Stromal cell of bone marrow (primary cell): ENCODE results near the gene E2F6.

Experiments
- DNase-seq: peaks from one replicate; pipeline ENCODE4 v3.0.0-alpha.2; 2012; ENCODE audit warnings: low read depth

The E2F6 gene, protein sequence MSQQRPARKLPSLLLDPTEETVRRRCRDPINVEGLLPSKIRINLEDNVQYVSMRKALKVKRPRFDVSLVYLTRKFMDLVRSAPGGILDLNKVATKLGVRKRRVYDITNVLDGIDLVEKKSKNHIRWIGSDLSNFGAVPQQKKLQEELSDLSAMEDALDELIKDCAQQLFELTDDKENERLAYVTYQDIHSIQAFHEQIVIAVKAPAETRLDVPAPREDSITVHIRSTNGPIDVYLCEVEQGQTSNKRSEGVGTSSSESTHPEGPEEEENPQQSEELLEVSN

DNA sequence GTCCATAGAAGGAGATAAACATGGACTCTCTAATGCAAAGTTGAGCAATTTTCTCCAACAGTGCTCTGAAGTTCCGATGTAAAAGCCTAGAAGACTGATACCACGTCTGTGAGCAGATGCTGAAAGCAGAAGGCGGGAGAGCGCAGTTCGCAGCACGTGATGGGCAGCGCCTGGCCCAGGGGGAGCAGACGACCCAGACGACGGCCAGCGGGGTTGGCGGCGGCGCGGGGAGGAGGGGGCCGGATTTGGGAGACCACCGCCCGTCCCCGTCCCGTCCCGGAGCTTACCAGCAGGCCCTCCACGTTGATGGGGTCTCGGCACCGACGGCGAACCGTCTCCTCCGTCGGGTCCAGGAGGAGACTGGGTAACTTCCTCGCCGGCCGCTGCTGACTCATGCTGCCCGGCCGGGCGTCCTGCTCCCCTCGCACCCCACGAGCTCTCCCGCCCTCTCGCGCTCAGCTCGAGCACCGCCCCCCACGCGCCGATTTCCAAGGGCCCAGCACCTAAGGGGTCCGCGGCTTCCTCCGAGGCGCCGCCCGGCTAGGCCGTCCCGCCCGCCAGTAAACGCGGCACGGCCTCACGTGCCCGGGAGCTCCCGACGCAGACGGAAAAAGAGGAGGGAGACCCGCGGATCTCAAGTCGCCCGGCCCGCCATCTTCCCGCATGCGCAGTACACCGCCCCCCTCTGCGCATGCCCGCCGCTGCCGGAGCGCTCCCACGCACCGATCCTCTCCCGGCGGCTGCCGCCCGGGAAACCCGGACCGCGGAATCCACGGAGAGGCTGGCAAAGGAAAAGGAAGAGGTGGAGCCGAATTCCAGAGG, at the start of gene E2F6:
E2F6 (minus strand) TSS at position 677 of the 822 bp plus-strand sequence; CDS start at position 395, 282 bp downstream.
- peak; percentile 89 for DNase-seq

DNA sequence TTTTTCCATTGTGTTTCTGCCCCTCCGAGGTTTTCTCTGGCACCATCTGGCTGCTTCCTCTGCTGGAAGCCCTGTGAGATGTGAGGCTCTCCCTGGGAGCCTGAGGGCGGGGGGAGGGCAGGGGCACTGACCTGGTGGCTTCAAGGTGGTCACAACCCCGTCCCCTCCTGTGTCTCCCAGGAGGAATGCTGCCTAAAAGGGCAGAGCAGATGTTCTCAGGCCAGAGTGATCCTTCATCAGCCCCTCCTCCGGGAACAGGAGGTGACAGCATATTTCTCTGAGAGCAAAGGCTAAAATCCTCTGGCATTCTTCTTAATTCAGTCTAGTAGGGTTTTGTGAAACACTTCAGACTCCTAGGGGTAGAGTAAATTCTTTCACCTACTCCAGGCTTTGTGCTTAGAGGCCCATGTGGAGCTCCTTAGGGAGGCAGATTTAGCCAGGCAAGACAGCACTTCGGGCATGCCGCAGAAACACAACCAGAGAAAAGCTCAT, 49.6 kb upstream of the E2F6 start:
- DNase-seq, result no peak

DNA sequence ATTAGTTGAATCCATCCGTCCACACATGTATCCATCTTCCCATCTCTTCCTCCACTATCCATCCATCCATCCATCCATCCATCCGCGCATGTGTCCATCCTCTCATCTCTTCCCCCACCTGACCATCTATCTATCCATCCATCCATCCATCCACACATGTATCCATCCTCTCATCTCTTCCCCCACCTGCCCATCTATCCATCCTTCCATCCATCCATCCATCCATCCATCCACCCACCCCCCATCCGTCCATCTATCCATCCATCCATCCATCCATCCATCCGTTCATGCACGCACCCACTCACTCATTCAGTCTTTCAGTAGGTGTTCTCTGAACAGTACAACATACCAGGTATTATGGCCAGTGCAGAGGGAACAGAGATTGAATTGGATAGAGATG, 48.9 kb upstream of the E2F6 start:
- DNase-seq, result no peak

DNA sequence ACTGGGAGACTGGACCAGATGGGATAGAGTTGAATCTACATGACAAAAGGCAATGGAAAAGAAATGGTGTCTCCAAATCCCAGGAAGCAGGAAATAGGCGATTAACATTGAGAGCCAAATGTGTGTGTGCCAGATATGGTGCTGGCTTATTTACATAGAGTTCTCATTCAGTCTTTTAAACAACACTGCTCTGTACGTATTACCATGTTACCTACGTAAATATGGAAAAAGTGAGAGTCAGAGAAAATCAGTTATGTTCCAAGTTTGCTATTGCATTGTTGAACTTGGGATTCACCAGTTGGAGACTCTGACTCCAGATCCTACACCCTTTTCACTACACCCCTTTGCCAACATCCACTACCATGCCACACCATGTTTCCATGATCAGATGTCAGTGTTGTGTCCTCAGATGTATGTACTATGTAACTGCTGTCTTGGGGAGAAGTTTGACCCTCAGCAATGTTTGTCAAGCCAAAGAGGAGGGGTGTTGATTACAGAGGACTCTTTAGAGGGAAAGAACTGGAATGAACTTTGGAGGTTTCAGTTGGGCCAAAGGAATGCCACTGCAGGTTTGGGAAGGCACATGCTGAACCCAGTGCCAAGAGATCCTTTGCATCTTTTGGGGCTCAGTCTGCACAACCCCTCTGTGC, 48.2 kb upstream of the E2F6 start:
- DNase-seq, result no peak

DNA sequence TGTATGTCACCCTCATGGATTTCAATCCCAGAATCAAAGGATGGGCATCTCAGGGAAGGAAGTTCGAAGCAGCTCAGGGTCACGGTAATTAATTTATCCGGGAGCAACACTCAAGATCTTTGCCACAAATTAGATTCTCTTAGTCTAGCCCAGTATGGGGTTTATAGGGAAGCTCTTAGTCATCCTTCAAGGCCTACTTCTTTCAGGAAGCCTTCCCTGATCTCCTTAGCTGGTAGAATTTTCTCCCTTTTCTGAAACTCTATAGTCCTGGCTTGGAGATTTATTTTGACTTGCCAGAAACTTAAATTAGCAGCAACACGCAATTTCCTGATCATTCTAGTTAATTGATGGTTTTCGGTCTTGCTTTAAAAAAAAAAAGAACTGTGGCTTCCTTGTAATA, 47.4 kb upstream of the E2F6 start:
- no peak for DNase-seq

DNA sequence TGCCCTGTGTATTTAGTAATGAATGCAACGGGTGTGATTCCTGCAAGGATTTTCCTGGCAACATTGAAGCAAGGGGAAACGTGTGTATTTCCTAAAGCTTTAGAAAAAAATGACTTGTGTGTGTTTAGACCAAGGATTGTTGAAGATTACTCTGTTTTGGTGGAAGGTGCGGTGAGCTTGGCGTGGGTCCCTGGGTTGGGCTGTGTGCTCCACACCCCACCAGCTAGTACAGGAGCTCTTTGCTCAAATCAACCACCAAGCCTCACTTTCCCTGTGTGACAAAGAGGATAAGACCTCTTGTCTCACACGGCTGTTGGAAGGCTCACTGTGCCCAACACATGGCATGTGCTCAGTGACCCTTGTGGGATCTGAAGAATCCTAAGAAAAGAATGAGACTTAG, 46.5 kb upstream of the E2F6 start:
- DNase-seq, result no peak

DNA sequence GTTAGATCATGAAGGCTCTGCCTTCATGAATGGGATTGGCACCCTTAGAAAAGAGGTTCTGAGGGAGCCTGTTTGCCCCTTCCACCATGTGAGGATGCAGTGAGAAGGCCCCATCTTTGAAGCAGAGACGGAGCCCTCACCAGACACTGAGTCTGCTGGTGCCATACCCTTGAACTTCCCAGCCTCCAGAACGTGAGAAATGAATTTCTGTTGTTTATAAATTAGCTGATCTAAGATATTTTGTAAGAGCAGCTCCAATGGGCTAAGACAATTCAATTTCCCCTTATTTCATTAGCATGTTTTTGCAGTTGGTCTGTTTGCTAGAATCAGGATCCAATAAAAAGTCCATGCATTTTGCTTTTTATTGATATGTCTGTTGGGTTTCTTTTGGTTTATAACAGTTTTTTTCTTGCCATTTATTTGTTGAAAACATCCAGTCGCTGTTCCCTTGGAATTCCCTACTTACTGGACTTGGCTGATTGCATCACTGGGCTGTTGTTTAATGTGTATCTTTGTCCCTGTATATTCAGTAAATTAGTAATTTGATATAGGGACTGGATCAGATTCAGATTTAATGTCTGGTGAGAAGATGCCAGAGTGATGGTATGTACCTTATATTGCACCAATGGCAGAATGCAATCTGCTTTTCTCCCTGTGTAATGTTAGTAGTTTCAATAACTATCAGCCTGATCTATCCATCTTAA, 43.8 kb upstream of the E2F6 start:
- no peak for DNase-seq

DNA sequence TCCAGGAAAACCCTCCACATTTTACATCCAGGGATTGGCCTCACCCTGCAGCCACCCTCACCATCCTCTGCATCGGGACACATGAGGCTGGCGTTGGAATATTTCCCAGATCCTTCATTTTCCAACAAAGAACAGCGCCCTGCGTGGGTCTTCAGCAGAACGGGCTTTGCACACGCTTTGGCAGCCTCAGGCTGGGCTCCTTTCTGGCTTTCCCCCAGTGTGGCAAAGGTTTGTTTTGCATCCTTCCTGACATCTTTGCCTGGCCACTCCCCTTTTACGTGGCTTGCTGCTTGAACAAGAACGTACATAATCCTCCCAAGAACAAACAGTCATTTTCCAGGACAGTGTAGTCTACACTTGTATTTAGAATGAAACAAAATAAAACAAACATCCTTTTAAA, 42.3 kb upstream of the E2F6 start:
- DNase-seq, result no peak

DNA sequence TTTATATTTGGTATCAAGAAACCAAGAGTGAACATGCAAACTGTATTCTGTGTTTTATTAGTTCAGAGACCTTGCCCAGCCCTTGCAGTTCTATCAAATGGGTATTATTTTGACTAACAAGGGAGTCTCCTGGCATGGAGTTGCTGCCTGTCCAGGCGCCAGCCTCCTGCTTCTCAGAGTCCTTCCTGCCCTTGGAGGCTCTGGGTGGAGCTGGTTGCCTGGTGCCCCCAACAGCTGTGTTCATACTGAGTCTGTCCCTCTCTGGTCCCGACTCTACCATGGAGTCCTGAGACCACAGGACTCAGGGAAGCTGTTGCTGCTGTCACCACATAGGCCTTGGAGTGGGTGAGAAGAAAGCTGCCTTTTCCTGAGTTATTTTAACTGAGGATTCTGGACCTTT, 41.6 kb upstream of the E2F6 start:
- DNase-seq, result no peak

DNA sequence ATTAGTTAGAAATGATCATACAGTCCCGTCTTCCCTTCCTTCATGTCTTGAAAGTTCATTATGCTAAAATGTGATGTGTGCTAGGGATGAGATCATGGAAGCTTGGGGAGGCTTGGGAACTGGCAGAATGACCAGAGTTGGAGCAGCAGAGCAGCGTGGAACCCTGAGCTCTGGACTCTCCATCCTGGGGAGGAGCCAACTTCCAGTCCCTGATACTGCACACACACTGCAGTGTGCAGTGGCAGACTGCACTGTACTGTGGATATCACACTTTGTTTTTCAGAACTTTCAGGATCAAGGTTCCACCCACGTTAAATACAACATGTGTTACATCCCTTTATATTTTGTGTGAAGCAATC, 40.6 kb upstream of the E2F6 start:
- no peak for DNase-seq

DNA sequence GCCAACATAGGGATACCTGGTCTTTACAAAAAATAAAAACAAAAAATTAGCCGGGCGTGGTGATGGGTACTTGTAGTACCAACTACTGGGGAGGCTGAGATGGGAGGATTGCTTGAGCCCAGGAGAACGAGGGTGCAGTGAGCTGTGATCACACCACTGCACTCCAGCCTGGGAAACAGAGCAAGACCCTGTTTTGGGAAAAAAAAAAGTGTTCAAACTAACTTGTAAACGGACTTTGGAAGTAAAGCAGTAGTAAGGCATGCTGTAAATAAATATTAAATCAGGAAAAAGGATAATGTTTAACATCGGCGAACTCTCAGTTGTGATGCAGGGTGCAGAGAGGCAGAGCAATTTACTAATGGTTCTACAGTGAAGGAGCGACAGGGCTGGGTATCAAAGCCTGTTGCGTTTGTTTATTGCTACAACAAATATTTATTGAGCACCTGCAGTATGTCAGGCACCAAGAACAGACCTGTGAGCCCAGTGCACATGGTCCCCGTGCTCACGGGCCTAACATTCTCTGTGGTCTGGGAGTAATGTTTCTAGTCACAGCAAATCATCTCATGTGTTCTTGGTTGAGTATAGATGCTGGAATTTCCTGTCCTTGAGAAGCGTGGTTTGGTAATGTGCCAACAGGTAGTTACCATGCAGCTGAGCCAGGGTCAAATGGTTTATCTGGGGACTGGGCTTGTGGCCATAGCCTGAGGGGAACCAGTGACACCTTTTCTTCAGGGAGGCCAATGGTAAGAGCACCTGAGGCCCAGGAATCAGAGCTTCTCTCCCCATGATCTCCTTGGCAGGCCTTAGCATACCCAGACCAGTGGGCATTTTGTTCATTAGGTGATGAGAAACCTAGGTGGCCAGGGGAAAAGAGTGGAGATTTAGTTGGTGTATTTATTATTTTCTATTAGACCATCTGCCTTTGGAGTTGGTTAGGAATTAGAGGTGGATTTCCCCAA, 40.0 kb upstream of the E2F6 start:
- no peak for DNase-seq

DNA sequence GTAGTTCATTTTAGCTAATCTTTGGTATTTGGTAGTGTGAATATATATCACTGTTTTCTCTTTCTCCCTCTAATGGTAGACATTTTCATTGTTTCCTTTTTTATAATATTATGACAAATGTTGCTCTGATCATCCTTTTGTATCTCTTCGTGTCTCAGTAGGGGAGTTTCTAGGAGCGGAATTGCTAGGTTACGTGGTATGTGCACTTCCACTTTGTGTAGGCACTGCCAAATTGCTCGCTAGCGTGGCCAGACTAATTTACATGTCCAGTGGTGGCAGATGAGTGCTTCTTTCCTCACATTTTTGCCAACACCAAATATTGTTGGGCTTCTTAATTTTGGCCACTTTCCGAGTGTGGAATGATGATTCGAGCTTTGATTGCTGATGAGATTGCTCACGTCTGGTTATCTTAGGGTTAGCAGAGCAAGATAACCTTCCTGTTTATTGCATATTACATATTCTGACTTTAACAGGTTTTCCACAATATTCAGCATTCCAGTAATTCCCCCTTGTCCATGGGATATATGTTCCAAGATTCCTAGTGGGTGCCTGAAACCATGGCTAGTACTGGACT, 37.5 kb upstream of the E2F6 start:
- no peak for DNase-seq

DNA sequence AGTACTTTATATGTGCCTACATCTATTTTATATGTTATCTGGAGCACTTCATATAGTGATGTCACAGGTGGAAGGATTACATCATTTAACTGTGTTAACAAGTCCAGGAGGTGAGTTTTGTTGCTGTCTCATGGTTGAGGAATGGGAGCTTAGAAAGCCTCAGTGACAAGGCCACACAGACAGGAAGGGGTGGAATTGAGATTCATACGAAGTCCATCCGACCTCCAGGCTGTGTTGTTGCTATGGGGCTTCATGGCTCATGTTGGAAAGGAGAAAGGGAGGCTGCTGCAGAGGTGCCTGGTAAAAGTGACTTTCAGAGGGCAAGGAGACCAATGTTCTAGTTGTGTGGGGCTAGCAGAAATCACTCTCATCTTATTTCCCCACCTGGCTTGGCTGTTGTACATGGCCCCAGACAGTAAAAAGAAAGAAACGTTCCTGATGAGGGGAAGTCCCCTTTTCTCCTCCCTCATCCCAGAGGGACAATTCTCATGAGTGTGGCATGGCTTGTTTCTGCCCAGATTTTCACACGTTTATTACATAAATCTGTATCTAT, 36.9 kb upstream of the E2F6 start:
- DNase-seq, result no peak

DNA sequence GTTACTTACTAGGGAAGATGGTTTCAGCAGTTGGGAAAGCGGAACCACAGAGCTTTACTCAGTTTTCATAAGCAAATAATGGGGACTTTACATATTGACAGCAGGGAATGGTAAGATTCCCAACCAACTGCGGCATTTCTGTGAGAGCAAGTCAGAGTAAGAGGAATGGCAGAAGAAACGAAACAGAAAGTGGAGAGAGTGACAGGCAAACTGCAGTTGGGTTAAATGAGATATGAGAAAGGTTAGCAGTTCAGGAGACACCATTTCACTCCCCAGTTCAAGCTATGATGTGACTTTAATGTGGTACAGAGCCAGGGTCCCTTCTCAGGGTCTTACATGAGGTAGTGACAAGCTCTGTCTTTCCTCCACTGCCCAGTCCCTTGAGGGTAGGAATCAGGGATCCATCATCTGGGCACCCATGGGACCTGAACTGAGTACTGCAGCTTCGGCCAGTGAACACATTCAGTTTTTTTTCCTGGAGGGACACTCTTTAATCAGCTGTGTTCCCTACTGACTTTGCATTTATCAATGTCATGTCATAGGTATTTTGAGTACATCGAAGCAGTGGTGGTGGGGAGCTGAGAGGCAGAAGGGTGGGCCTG, 34.8 kb upstream of the E2F6 start:
- no peak for DNase-seq

DNA sequence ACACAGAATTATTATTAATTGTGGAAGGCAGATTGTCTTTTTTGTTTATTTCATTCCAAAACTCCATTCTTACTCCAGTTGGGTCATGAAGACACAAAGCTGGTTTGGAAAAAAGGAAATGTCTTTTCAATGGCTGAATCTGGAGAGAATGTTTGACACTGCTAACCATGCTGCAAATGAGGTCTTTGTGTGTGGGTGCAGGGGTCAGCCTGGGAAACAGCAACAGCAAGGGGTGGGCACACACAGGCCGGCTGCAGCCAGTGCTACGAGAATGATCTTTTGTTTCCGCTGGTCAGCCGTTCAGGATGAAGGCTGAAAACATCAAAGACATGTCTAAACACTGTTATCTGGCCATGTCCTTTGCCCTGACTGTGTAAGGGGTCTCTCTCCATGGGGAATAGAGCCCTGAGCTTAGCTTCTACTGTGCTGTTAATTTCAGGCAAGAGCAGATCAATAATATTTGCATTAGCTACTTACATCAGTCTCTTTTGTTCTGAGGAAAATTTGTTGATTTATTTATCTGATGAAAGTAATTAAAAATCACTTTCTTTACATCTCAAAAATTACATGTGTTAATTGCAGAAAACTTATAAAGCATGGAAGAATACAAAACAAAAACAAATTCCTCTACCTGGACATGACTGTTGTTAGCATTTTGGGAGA, 33.3 kb upstream of the E2F6 start:
- no peak for DNase-seq

DNA sequence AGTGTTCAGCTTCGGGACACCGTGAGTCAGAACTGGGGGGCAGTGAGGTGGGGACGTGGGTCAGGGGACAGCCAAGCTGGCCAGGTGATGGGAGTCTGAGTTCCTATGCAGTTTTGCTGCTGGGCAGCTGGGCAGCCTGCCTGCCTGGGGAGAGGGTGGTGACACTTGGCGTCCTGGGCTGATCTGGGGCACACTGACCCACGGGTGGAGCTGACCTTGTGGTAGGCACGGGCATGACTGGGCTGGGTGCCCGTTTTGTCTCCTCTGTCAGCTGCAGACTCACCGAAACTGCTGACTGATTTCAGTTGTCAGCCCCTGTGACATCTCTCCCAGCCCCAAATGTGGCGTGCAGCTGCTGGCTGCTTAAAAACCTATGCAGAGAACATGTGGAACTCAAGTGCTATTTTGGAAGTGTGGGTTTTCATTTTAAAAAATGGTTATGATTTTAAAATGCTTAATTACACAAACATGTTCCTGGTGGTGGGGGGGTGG, 32.6 kb upstream of the E2F6 start:
- DNase-seq, result no peak

DNA sequence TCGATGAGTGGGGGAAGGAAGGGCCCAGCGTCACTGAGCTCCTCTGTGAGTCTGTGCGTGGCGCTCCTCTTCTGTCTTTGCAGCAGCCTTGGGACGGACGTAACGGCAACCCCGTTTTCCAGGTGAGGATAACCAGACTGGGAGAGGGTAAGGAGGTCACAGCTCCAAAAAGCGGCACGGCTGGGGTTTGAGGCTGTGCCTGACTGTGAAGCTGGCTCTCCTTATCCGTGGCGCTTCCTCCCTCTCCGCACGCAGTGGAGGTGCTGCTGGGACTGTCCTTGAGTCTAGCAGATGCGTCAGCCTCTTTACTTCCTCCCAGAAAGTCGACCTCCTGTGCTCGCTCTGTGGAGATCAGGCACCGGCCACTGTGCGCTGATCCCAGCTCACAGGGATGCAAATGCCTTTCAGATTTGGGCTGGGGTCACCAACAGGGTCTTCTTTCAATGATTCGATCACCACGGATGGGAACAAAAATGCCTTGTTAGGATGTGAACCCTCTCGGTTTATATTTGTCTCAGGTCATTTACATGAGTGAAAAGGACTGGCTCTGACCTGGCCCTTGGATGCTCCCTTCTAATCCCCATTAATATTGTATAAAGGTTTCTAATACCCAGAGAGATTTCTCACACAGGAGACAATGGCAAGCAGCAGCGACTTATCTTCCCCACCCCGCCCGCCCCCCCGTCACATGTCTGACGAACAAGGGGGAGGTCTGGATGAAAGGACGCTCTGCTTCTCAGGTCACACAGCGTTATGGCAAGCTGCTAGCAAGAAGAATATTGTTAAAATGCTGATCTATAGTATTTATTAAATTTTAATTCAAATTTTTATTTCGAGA, 30.1 kb upstream of the E2F6 start:
- DNase-seq, result no peak

DNA sequence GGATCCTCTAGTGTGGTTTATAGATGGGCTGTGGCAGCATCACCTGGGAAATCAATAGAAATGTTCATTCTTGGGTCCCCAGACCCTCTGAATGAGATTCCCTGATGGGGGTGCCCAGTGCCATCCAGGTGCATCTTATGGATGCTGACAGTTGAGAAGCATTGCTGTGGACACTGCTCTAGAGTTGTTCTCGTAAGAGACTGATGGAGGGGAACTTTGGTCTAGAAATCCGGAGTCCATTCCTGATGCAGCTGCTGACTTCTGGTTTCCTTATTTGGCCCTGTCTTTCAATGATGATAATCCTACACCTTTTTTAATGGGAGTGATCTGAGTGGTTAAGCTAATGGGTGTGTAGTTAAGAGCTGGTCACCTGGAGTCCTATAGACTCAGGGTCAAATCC, 28.3 kb upstream of the E2F6 start:
- DNase-seq, result no peak

DNA sequence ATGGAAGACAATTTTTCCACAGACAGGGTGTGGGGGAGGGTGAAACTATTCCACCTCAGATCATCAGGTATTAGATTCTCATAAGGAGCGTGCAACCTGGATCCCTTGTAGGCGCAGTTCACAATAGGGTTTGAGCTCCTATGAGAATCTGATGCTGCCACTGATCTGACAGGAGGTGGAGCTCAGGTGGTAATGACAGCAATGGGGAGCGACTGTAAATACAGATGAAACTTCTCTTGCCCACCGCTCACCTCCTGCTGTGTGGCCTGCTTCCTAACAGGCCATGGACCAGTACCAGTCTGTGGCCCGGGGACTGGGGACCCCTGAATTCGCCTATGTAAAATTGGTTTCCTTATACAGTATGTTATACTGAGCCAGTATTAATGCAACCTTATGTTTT, 27.3 kb upstream of the E2F6 start:
- DNase-seq, result no peak
